Measurements from ENCODE around the gene VCAN.

DNA sequence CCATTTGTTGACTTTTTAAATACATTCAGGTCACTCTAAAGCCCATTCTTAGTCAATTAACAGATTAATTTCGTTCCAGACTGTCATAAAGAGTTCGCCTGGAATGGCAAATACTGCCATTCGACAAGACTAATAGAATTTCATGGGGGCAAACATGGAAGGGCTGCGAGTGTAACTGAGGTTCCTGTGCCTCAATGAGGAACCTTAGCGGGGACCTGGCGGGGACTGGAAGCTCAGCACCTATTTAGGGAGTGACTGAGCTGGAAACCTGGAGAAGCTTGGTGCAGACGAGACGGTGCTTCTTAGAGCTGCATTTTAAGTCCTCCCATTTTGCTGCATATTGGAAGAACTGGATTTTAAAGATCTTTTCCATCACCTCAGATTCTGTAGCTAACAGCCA lies 3.4 kb downstream of the VCAN start:
- TF ChIP-seq NFRKB (IDR thresholded peaks at IDR 0.05) (no peak), LEF1 (IDR thresholded peaks at IDR 0.05; ENCODE audit: borderline replicate concordance) (no peak), SUZ12 (IDR thresholded peaks at IDR 0.05) (no peak), HDGF (IDR thresholded peaks at IDR 0.05; ENCODE audit: borderline replicate concordance) (no peak), TARDBP (IDR thresholded peaks at IDR 0.05) (no peak), FOXM1 (IDR thresholded peaks at IDR 0.05; ENCODE audit: borderline replicate concordance) (no peak), FOXK2 (IDR thresholded peaks at IDR 0.05) (no peak), BHLHE40 (IDR thresholded peaks at IDR 0.05; ENCODE audit: borderline replicate concordance) (no peak)
- TF ChIP-seq, protein P1, sequence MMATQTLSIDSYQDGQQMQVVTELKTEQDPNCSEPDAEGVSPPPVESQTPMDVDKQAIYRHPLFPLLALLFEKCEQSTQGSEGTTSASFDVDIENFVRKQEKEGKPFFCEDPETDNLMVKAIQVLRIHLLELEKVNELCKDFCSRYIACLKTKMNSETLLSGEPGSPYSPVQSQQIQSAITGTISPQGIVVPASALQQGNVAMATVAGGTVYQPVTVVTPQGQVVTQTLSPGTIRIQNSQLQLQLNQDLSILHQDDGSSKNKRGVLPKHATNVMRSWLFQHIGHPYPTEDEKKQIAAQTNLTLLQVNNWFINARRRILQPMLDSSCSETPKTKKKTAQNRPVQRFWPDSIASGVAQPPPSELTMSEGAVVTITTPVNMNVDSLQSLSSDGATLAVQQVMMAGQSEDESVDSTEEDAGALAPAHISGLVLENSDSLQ (IDR thresholded peaks at IDR 0.05), result no peak
